Omental fat pad (tissue), 4 donors: ENCODE data around the gene PSMG2. TPM values are rescaled to one million over a fixed set of nuclear protein-coding genes. Genes with fewer than 3 reads are reported as not detected.

Experiments
- ATAC-seq: fragments of 150-250 bp; one replicate; pipeline ENCODE4 v1.9.1; 2016; ENCODE audit warnings: mild to moderate bottlenecking, moderate library complexity; ENCODE audit not compliant: low FRiP score
- DNase-seq: peaks from one replicate; pipeline ENCODE4 v3.0.0-alpha.2; 2019; ENCODE audit warnings: low spot score
- CTCF ChIP-seq, 3 donors: fragments of 450-650 bp; IDR thresholded peaks; one replicate each; pipeline ENCODE4 v1.5.1; 2016 to 2017; ENCODE audit warnings: antibody characterized with exemption in 3 of 3, mild to moderate bottlenecking in 3 of 3, moderate library complexity in 2 of 3
- total RNA-seq, 4 donors: library from RNA; depleted of rRNA; stranded (reverse); fragments of >200 nt; gene quantifications; one replicate each; pipeline ENCODE4 v1.1.0, GENCODE V29; 2016

PSMG2 gene
- total RNA-seq, 4 donors from 2014 or later, result 62.8 to 88.0 (median 69.3) TPM

- DNase-seq, result no peak
- no peak for TF ChIP-seq CTCF (IDR thresholded peaks at IDR 0.05)
- no peak for ATAC-seq
Observed at GRCh38 chr18:12722731-12723130, 19.9 kb downstream of the PSMG2 start.

- no peak for ATAC-seq
- TF ChIP-seq CTCF (IDR thresholded peaks at IDR 0.05), result no peak
Observed at GRCh38 chr18:12726331-12726730, 23.5 kb downstream of the PSMG2 start.

GRCh38 chr18:12726774-12727550 is 24.1 kb downstream of the PSMG2 start:
- peak in 2 of 3 donors; percentile 63 to 72 for TF ChIP-seq CTCF (IDR thresholded peaks at IDR 0.05)
- DNase-seq (no peak), ATAC-seq (peak; percentile 57)

More at GRCh38 chr18:12726331-12726730, 23.5 kb downstream of the PSMG2 start:
- no peak for DNase-seq

GRCh38 chr18:12737243-12737902 is 34.5 kb downstream of the PSMG2 start:
- ATAC-seq, result no peak
- TF ChIP-seq CTCF (IDR thresholded peaks at IDR 0.05), result no peak
- DNase-seq, result no peak

- DNase-seq, result no peak
- ATAC-seq, result no peak
- TF ChIP-seq CTCF (IDR thresholded peaks at IDR 0.05), result no peak
Observed at GRCh38 chr18:12741351-12741750, 38.5 kb downstream of the PSMG2 start.

- ATAC-seq, result no peak
- no peak for TF ChIP-seq CTCF (IDR thresholded peaks at IDR 0.05)
- no peak for DNase-seq
Observed at GRCh38 chr18:12742453-12742852, 39.6 kb downstream of the PSMG2 start.
